WTC11 (cell line): ENCODE data around the gene ZC2HC1B. TPM values are rescaled to one million over a fixed set of nuclear protein-coding genes. Genes with fewer than 3 reads are reported as not detected.

Experiments used
- ATAC-seq: fragments of 200-7000 bp; cut with Tn5 transposase; 2 replicates; pipeline ENCODE4 v1.10.0; 2021; ENCODE audit warnings: mild to moderate bottlenecking, moderate library complexity
- CTCF ChIA-PET: fragments of 300-600 bp; sonication (Branson Sonifier 250); formaldehyde crosslinking; loops from one replicate; lab custom pipeline; 2021; ENCODE audit warnings: antibody characterized with exemption; lab: Charles Lee
- POLR2A ChIA-PET: fragments of 350-600 bp; sonication (Branson Sonifier 250); formaldehyde crosslinking; loops from one replicate; lab custom pipeline; 2021; ENCODE audit warnings: antibody characterized with exemption; lab: Charles Lee
- DNase-seq: peaks from one replicate; pipeline ENCODE4 v3.0.0; 2021; ENCODE audit warnings: low spot score
- H3K27ac Mint-ChIP-seq: 2 replicates; pipeline ENCODE4 v1.8.0; 2021; ENCODE audit warnings: mixed read lengths
- H3K27me3 Mint-ChIP-seq: 2 replicates; pipeline ENCODE4 v1.8.0; 2021; ENCODE audit warnings: low read depth, mild to moderate bottlenecking, moderate library complexity, mixed read lengths
- H3K36me3 Mint-ChIP-seq: 2 replicates; pipeline ENCODE4 v1.8.0; 2021; ENCODE audit warnings: mixed read lengths
- H3K4me1 Mint-ChIP-seq: 2 replicates; pipeline ENCODE4 v1.8.0; 2022; ENCODE audit warnings: mixed read lengths
- H3K4me3 Mint-ChIP-seq: 2 replicates; pipeline ENCODE4 v1.8.0; 2021; ENCODE audit warnings: mild to moderate bottlenecking, moderate library complexity, mixed read lengths
- H3K9me3 Mint-ChIP-seq: 2 replicates; pipeline ENCODE4 v1.8.0; 2021; ENCODE audit warnings: mixed read lengths
- CBFB ChIP-seq: sonication (generic); formaldehyde crosslinking; IDR thresholded peaks from 2 replicates; pipeline ENCODE4 v1.8.1; 2022; ENCODE audit warnings: mild to moderate bottlenecking, low read depth, missing genetic modification reagents
- CREB1 ChIP-seq: sonication (generic); formaldehyde crosslinking; IDR thresholded peaks from 2 replicates; pipeline ENCODE4 v1.8.0; 2023; ENCODE audit warnings: mild to moderate bottlenecking, missing genetic modification reagents
- FOXP1 ChIP-seq: sonication (generic); formaldehyde crosslinking; IDR thresholded peaks from 2 replicates; pipeline ENCODE4 v1.8.0; 2022; ENCODE audit warnings: missing genetic modification reagents, mild to moderate bottlenecking, moderate library complexity, borderline replicate concordance
- GABPB1 ChIP-seq: sonication (generic); formaldehyde crosslinking; IDR thresholded peaks from 2 replicates; pipeline ENCODE4 v1.8.1; 2023; ENCODE audit warnings: mild to moderate bottlenecking, missing genetic modification reagents
- JUN ChIP-seq: sonication (generic); formaldehyde crosslinking; IDR thresholded peaks from 2 replicates; pipeline ENCODE4 v1.8.0; 2023; ENCODE audit warnings: mild to moderate bottlenecking, missing genetic modification reagents
- NFATC4 ChIP-seq: fragments of 250-450 bp; sonication (Bioruptor Pico); IDR thresholded peaks from 2 replicates; pipeline ENCODE4 v1.9.0; 2021; ENCODE audit warnings: mild to moderate bottlenecking
- NR3C1 ChIP-seq: sonication (generic); formaldehyde crosslinking; conservative IDR thresholded peaks from 2 replicates; pipeline ENCODE4 v1.8.1; 2023; ENCODE audit warnings: low read depth, mild to moderate bottlenecking, missing genetic modification reagents
- PRRX2 ChIP-seq: fragments of 250-450 bp; sonication (Bioruptor Pico); IDR thresholded peaks from 2 replicates; pipeline ENCODE4 v1.8.0; 2021; ENCODE audit warnings: mild to moderate bottlenecking
- RELA ChIP-seq: sonication (generic); formaldehyde crosslinking; IDR thresholded peaks from 2 replicates; pipeline ENCODE4 v1.8.1; 2022; ENCODE audit warnings: missing genetic modification reagents, mild to moderate bottlenecking, borderline replicate concordance
- ZNF138 ChIP-seq: sonication (generic); formaldehyde crosslinking; conservative IDR thresholded peaks from 2 replicates; pipeline ENCODE4 v1.8.1; 2022; ENCODE audit warnings: mild to moderate bottlenecking, moderate library complexity, missing genetic modification reagents
- ZNF263 ChIP-seq: sonication (generic); formaldehyde crosslinking; IDR thresholded peaks from 2 replicates; pipeline ENCODE4 v1.8.1; 2022; ENCODE audit warnings: low read depth, mild to moderate bottlenecking, moderate library complexity, missing genetic modification reagents
- ZNF317 ChIP-seq: sonication (generic); formaldehyde crosslinking; IDR thresholded peaks from 2 replicates; pipeline ENCODE4 v1.8.1; 2023; ENCODE audit warnings: low read depth, mild to moderate bottlenecking, moderate library complexity, missing genetic modification reagents, borderline replicate concordance
- ZNF416 ChIP-seq: fragments of 250-450 bp; sonication (Bioruptor Pico); IDR thresholded peaks from 2 replicates; pipeline ENCODE4 v1.9.0; 2021; ENCODE audit warnings: mild to moderate bottlenecking, inconsistent platforms
- total RNA-seq: library from RNA; stranded (reverse); gene quantifications from 3 replicates; pipeline ENCODE4 v1.2.3, GENCODE V29; 2021
- TF ChIP-seq, protein P1 (sequence below): fragments of 250-450 bp; sonication (Bioruptor Pico); IDR thresholded peaks from 2 replicates; pipeline ENCODE4 v1.9.0; 2021; ENCODE audit warnings: mild to moderate bottlenecking
- TF ChIP-seq, protein P2 (sequence below): fragments of 250-450 bp; sonication (Bioruptor Pico); conservative IDR thresholded peaks from 2 replicates; pipeline ENCODE4 v1.9.0; 2021; ENCODE audit warnings: mild to moderate bottlenecking
- TF ChIP-seq, protein P3 (sequence below): sonication (generic); formaldehyde crosslinking; IDR thresholded peaks from 2 replicates; pipeline ENCODE4 v1.8.0; 2023; ENCODE audit warnings: mild to moderate bottlenecking, missing genetic modification reagents
- TF ChIP-seq, protein P4 (sequence below): sonication (generic); formaldehyde crosslinking; IDR thresholded peaks from 2 replicates; pipeline ENCODE4 v1.8.1; 2022; ENCODE audit warnings: low read depth, mild to moderate bottlenecking, moderate library complexity, missing genetic modification reagents, borderline replicate concordance
- TF ChIP-seq, protein P5 (sequence below): sonication (generic); formaldehyde crosslinking; IDR thresholded peaks from 2 replicates; pipeline ENCODE4 v1.8.0; 2023; ENCODE audit warnings: missing genetic modification reagents, mild to moderate bottlenecking, borderline replicate concordance
- TF ChIP-seq, protein P6 (sequence below): sonication (generic); formaldehyde crosslinking; IDR thresholded peaks from 2 replicates; pipeline ENCODE4 v1.8.0; 2022; ENCODE audit warnings: mild to moderate bottlenecking, missing genetic modification reagents

Gene ZC2HC1B
- total RNA-seq, 1 experiment from 2014 or later: not detected

DNA sequence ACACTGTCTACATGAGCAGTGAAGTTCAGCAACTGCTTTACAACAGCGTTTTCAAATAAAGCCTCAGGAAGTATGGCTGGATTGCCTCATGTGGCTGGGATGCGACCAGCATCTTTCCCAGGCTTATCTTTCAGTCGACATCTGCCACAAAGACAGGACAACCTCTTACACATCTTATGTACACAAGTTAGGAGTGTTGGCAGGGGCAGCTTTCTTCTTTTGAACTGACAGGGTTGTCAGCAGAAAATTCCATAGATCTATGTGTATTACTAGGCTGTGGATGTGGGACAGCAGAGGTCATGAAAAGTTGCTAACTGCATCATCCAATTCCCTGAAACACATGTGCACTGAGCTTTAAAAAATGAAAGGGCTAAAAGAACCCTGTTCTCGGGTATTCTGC is 95.7 kb downstream of the ZC2HC1B start:
- no peak overlapping the region for H3K27ac Mint-ChIP-seq
- H3K36me3 Mint-ChIP-seq: no peaks in the 10 kb centered on the region
- ChIA-PET CTCF (interaction anchor here (2.2 to 5.6 kb wide), 3 partner anchors 13 to 20 kb away, joined by 20 to 87 read pairs (median 26); no protein-coding TSS in a partner anchor), POLR2A (interaction anchor here (0.9 kb wide), 1 partner anchor 14 kb away, joined by 3 read pairs; no protein-coding TSS in a partner anchor)
- no peaks in the 10 kb centered on the region for H3K9me3 Mint-ChIP-seq
- peaks cover 80% of the 10 kb centered on the region for H3K4me1 Mint-ChIP-seq
- DNase-seq: no peak
- peak overlapping the region; percentile 10; the same call in 1 of the 2 replicates for H3K4me3 Mint-ChIP-seq
- H3K27me3 Mint-ChIP-seq: no peaks in the 10 kb centered on the region
- no peak for ATAC-seq
- TF ChIP-seq ZNF416 (CRISPR knock-in tag): no peak
- no peak for TF ChIP-seq PRRX2
- TF ChIP-seq, protein P1, sequence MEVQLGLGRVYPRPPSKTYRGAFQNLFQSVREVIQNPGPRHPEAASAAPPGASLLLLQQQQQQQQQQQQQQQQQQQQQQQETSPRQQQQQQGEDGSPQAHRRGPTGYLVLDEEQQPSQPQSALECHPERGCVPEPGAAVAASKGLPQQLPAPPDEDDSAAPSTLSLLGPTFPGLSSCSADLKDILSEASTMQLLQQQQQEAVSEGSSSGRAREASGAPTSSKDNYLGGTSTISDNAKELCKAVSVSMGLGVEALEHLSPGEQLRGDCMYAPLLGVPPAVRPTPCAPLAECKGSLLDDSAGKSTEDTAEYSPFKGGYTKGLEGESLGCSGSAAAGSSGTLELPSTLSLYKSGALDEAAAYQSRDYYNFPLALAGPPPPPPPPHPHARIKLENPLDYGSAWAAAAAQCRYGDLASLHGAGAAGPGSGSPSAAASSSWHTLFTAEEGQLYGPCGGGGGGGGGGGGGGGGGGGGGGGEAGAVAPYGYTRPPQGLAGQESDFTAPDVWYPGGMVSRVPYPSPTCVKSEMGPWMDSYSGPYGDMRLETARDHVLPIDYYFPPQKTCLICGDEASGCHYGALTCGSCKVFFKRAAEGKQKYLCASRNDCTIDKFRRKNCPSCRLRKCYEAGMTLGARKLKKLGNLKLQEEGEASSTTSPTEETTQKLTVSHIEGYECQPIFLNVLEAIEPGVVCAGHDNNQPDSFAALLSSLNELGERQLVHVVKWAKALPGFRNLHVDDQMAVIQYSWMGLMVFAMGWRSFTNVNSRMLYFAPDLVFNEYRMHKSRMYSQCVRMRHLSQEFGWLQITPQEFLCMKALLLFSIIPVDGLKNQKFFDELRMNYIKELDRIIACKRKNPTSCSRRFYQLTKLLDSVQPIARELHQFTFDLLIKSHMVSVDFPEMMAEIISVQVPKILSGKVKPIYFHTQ: no peak
- no peak for TF ChIP-seq RELA (CRISPR knock-in tag)
- no peak for TF ChIP-seq ZNF138 (CRISPR knock-in tag)

DNA sequence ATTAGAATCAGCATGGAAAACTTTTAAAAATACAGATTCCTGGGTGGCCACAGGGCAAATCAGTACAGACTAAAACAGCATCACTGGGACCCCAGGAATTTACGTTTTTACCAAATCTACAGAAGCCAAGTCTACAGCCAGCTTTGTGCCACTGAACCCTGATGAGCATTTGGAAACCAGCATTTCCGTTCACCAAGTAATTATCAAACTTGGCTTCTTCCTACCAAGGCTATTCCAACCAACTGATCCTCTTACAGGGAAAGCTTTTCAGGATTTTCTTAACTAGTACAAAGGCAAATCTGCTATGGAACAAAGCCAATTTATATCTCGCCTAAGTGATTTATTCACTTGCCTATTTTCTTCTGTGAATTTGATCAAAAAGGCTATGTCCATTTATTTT is 96.8 kb downstream of the ZC2HC1B start:
- no peak overlapping the region for H3K27ac Mint-ChIP-seq
- H3K4me1 Mint-ChIP-seq: peaks cover 91% of the 10 kb centered on the region
- H3K36me3 Mint-ChIP-seq: no peaks in the 10 kb centered on the region
- H3K9me3 Mint-ChIP-seq: no peaks in the 10 kb centered on the region
- no peak overlapping the region for H3K4me3 Mint-ChIP-seq
- ChIA-PET POLR2A (no interaction called here), CTCF (interaction anchor here (1.3 to 5.6 kb wide), 6 partner anchors 12 to 386 kb away, joined by 3 to 87 read pairs (median 26); no protein-coding TSS in a partner anchor)
- ATAC-seq: no peak
- H3K27me3 Mint-ChIP-seq: no peaks in the 10 kb centered on the region
- DNase-seq: no peak
- TF ChIP-seq CREB1 (no peak), ZNF263 (CRISPR knock-in tag) (no peak), NFATC4 (CRISPR knock-in tag) (no peak), NR3C1 (CRISPR knock-in tag) (no peak), ZNF317 (no peak), JUN (CRISPR knock-in tag) (no peak), CBFB (CRISPR knock-in tag) (no peak), PRRX2 (no peak), FOXP1 (CRISPR knock-in tag) (no peak), ZNF138 (CRISPR knock-in tag) (no peak), GABPB1 (CRISPR knock-in tag) (no peak)
- TF ChIP-seq, protein P2, sequence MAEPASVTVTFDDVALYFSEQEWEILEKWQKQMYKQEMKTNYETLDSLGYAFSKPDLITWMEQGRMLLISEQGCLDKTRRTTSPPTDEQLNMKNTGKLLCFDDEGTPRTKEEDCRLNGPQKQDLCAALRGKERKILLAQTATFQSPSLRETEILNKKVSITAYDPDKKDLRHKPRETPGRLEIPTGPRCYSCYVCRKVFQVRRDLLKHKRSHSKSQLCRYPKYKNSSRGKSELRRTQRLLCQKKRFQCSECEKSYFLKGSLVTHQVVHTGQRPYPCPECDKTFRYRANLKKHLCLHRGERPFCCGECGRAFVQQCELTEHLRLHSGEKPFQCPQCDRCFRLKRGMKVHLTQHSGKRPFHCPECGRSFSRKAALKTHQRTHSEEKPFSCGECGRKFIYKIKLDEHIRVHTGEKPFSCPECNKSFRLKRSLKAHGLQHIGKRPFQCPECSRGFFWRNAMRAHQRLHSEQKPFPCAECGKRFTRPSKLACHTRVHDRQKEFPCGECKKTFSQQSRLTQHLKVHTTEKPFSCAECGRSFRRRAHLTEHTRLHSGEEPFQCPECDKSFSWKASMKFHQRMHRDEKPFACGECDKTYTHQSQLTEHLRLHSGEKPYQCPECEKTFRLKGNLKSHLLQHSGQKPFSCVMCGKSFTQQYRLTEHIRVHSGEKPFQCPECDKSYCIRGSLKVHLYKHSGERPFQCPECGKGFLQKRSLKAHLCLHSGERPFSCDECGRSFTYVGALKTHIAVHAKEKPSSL (CRISPR knock-in tag): no peak
- TF ChIP-seq, protein P3, sequence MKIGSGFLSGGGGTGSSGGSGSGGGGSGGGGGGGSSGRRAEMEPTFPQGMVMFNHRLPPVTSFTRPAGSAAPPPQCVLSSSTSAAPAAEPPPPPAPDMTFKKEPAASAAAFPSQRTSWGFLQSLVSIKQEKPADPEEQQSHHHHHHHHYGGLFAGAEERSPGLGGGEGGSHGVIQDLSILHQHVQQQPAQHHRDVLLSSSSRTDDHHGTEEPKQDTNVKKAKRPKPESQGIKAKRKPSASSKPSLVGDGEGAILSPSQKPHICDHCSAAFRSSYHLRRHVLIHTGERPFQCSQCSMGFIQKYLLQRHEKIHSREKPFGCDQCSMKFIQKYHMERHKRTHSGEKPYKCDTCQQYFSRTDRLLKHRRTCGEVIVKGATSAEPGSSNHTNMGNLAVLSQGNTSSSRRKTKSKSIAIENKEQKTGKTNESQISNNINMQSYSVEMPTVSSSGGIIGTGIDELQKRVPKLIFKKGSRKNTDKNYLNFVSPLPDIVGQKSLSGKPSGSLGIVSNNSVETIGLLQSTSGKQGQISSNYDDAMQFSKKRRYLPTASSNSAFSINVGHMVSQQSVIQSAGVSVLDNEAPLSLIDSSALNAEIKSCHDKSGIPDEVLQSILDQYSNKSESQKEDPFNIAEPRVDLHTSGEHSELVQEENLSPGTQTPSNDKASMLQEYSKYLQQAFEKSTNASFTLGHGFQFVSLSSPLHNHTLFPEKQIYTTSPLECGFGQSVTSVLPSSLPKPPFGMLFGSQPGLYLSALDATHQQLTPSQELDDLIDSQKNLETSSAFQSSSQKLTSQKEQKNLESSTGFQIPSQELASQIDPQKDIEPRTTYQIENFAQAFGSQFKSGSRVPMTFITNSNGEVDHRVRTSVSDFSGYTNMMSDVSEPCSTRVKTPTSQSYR (CRISPR knock-in tag): no peak
- TF ChIP-seq, protein P4, sequence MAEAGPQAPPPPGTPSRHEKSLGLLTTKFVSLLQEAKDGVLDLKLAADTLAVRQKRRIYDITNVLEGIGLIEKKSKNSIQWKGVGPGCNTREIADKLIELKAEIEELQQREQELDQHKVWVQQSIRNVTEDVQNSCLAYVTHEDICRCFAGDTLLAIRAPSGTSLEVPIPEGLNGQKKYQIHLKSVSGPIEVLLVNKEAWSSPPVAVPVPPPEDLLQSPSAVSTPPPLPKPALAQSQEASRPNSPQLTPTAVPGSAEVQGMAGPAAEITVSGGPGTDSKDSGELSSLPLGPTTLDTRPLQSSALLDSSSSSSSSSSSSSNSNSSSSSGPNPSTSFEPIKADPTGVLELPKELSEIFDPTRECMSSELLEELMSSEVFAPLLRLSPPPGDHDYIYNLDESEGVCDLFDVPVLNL (CRISPR knock-in tag): no peak
- TF ChIP-seq, protein P5, sequence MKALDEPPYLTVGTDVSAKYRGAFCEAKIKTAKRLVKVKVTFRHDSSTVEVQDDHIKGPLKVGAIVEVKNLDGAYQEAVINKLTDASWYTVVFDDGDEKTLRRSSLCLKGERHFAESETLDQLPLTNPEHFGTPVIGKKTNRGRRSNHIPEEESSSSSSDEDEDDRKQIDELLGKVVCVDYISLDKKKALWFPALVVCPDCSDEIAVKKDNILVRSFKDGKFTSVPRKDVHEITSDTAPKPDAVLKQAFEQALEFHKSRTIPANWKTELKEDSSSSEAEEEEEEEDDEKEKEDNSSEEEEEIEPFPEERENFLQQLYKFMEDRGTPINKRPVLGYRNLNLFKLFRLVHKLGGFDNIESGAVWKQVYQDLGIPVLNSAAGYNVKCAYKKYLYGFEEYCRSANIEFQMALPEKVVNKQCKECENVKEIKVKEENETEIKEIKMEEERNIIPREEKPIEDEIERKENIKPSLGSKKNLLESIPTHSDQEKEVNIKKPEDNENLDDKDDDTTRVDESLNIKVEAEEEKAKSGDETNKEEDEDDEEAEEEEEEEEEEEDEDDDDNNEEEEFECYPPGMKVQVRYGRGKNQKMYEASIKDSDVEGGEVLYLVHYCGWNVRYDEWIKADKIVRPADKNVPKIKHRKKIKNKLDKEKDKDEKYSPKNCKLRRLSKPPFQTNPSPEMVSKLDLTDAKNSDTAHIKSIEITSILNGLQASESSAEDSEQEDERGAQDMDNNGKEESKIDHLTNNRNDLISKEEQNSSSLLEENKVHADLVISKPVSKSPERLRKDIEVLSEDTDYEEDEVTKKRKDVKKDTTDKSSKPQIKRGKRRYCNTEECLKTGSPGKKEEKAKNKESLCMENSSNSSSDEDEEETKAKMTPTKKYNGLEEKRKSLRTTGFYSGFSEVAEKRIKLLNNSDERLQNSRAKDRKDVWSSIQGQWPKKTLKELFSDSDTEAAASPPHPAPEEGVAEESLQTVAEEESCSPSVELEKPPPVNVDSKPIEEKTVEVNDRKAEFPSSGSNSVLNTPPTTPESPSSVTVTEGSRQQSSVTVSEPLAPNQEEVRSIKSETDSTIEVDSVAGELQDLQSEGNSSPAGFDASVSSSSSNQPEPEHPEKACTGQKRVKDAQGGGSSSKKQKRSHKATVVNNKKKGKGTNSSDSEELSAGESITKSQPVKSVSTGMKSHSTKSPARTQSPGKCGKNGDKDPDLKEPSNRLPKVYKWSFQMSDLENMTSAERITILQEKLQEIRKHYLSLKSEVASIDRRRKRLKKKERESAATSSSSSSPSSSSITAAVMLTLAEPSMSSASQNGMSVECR (CRISPR knock-in tag): no peak
- TF ChIP-seq, protein P6, sequence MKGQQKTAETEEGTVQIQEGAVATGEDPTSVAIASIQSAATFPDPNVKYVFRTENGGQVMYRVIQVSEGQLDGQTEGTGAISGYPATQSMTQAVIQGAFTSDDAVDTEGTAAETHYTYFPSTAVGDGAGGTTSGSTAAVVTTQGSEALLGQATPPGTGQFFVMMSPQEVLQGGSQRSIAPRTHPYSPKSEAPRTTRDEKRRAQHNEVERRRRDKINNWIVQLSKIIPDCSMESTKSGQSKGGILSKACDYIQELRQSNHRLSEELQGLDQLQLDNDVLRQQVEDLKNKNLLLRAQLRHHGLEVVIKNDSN (CRISPR knock-in tag): no peak
